NCI-H2107 treated with DMSO at 0.1 percent for 48 hours (cell line): ENCODE measurements around the gene GLRB.
"Not testable (repeated sequence)": the region's sequence is repeated elsewhere in the genome, so short reads cannot be mapped to it uniquely, and the experiment has no call there.

ENCODE experiments used
- DNase-seq: peaks from one replicate; lab custom pipeline; 2025; ENCODE audit not compliant: unreplicated experiment; lab: John Stamatoyannopoulos, UW

The GLRB gene

GRCh38 chr4:157127571-157127970 lies 51.6 kb downstream of the GLRB start:
- no peak for DNase-seq

- DNase-seq = peak; percentile 25
These were observed 52.4 kb downstream of the GLRB start for GRCh38 chr4:157128395-157128794.

GRCh38 chr4:157141976-157142375 lies 66.0 kb downstream of the GLRB start:
- no peak for DNase-seq

- DNase-seq = no peak
These were observed 67.4 kb downstream of the GLRB start for GRCh38 chr4:157143369-157143768.

GRCh38 chr4:157151711-157152110 lies 75.8 kb downstream of the GLRB start:
- no peak for DNase-seq

GRCh38 chr4:157165935-157166610 lies 90.1 kb downstream of the GLRB start:
- DNase-seq = no peak

GRCh38 chr4:157170321-157170720 lies 94.4 kb downstream of the GLRB start:
- no peak for DNase-seq

GRCh38 chr4:157172011-157172410 lies 96.1 kb downstream of the GLRB start:
- DNase-seq = no peak

GRCh38 chr4:157180268-157180667 lies 104.3 kb downstream of the GLRB start:
- not testable (repeated sequence) for DNase-seq

- DNase-seq = no peak
These were observed 108.3 kb downstream of the GLRB start for GRCh38 chr4:157184300-157184699.

- no peak for DNase-seq
These were observed 109.4 kb downstream of the GLRB start for GRCh38 chr4:157185363-157185762.

- DNase-seq = no peak
These were observed 119.4 kb downstream of the GLRB start for GRCh38 chr4:157195374-157195773.

GRCh38 chr4:157196046-157196445 lies 120.1 kb downstream of the GLRB start:
- DNase-seq = no peak

GRCh38 chr4:157204634-157205244 lies 128.8 kb downstream of the GLRB start:
- DNase-seq = no peak

- peak; percentile 19 for DNase-seq
These were observed 141.8 kb downstream of the GLRB start for GRCh38 chr4:157217708-157218107.

GRCh38 chr4:157219711-157220370 lies 143.9 kb downstream of the GLRB start:
- no peak for DNase-seq

- DNase-seq = no peak
These were observed 144.5 kb downstream of the GLRB start, which contains the start of gene GRIA2 for GRCh38 chr4:157220371-157220881. Gene GRIA2 (plus strand): TSS chr4:157220728. CDS start chr4:157221043, 315 bp downstream.

GRCh38 chr4:157221426-157221894 lies 145.5 kb downstream of the GLRB start:
- DNase-seq = no peak
